Right atrium auricular region (tissue), 2 donors: Measurements from ENCODE around the gene MYOF. TPM values are rescaled to one million over a fixed set of nuclear protein-coding genes. Genes with fewer than 3 reads are reported as not detected.
"Not testable (repeated sequence)": the region's sequence is repeated elsewhere in the genome, so short reads cannot be mapped to it uniquely, and the experiment has no call there.

Experiments used
- DNase-seq: peaks from one replicate; pipeline ENCODE4 v3.0.0-alpha.2; 2019; ENCODE audit warnings: low spot score
- H3K27ac ChIP-seq, 2 donors: fragments of 200-600 bp; sonication (generic); 1 replicate in 1 of 2; 2 replicates in 1 of 2; pipeline ENCODE4 v1.5.1; 2016 to 2019
- H3K27me3 ChIP-seq, 2 donors: fragments of 200-600 bp; sonication (generic); one replicate each; pipeline versions ENCODE4 v1.5.1 to v1.6.0; 2017 to 2019
- H3K36me3 ChIP-seq: fragments of 200-600 bp; sonication (generic); one replicate; pipeline ENCODE4 v1.5.1; 2016
- H3K4me1 ChIP-seq, 2 donors: fragments of 200-600 bp; sonication (generic); one replicate each; pipeline versions ENCODE4 v1.5.1 to v1.6.0; 2017 to 2019
- H3K4me3 ChIP-seq, 2 donors: fragments of 200-600 bp; sonication (generic); 1 replicate in 1 of 2; 2 replicates in 1 of 2; pipeline ENCODE4 v1.5.1; 2017 to 2019; ENCODE audit warnings: mild to moderate bottlenecking in 1 of 2, moderate library complexity in 1 of 2
- H3K9me3 ChIP-seq, 2 donors: fragments of 200-600 bp; sonication (generic); one replicate each; pipeline ENCODE4 v1.5.1; 2019
- total RNA-seq, 2 donors: library from RNA; depleted of rRNA; stranded (reverse); fragments of >200 nt; gene quantifications; one replicate each; pipeline ENCODE4 v1.1.0, GENCODE V29; 2016
- TF ChIP-seq, protein P1 (sequence below), 2 donors: fragments of 200-600 bp; sonication (generic); IDR thresholded peaks; one replicate each; pipeline ENCODE4 v1.5.1; 2019; ENCODE audit warnings: antibody characterized with exemption in 2 of 2

MYOF gene
- total RNA-seq, 2 donors from 2014 or later: 13.4 to 14.1 TPM

GRCh38 chr10:93471110-93471651, 11.0 kb downstream of the MYOF start:
- H3K36me3 ChIP-seq: no peaks in the 10 kb centered on the region
- H3K4me1 ChIP-seq: peaks cover 0 to 36% of the 10 kb centered on the region in 2 donors
- no peak overlapping the region for H3K4me3 ChIP-seq
- no peaks in the 10 kb centered on the region for H3K27me3 ChIP-seq
- H3K9me3 ChIP-seq: no peaks in the 10 kb centered on the region
- DNase-seq: no peak
- TF ChIP-seq, protein P1, sequence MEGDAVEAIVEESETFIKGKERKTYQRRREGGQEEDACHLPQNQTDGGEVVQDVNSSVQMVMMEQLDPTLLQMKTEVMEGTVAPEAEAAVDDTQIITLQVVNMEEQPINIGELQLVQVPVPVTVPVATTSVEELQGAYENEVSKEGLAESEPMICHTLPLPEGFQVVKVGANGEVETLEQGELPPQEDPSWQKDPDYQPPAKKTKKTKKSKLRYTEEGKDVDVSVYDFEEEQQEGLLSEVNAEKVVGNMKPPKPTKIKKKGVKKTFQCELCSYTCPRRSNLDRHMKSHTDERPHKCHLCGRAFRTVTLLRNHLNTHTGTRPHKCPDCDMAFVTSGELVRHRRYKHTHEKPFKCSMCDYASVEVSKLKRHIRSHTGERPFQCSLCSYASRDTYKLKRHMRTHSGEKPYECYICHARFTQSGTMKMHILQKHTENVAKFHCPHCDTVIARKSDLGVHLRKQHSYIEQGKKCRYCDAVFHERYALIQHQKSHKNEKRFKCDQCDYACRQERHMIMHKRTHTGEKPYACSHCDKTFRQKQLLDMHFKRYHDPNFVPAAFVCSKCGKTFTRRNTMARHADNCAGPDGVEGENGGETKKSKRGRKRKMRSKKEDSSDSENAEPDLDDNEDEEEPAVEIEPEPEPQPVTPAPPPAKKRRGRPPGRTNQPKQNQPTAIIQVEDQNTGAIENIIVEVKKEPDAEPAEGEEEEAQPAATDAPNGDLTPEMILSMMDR (IDR thresholded peaks at IDR 0.05): no peak
- H3K27ac ChIP-seq: peak overlapping the region; percentile 23 to 73

DNA sequence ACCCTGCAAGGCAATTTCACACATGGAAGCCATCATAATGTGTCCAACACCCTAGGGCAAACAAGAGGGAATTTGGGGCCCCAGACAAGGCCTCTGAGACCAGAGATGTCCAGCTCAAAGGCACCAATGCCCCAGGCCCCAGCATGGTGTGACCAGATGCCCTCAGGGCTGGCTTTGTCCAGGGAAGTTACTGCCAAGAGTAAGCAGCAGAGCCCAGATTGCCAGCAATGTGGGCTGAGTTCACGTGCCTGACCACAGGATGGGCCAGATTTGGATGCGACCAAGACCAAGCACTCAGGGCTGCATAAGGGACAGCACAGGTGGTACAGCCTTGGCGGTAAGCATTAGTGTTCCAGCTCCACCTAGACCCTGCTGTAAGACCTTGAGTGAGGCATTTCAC, 12.7 kb downstream of the MYOF start:
- DNase-seq: no peak
- peaks cover 0 to 45% of the 10 kb centered on the region in 2 donors for H3K4me1 ChIP-seq
- H3K4me3 ChIP-seq: no peak overlapping the region
- no peaks in the 10 kb centered on the region for H3K9me3 ChIP-seq
- peak overlapping the region; percentile 44 to 72 for H3K27ac ChIP-seq
- H3K36me3 ChIP-seq: no peaks in the 10 kb centered on the region
- TF ChIP-seq, protein P1 (IDR thresholded peaks at IDR 0.05): no peak
- no peaks in the 10 kb centered on the region for H3K27me3 ChIP-seq

DNA sequence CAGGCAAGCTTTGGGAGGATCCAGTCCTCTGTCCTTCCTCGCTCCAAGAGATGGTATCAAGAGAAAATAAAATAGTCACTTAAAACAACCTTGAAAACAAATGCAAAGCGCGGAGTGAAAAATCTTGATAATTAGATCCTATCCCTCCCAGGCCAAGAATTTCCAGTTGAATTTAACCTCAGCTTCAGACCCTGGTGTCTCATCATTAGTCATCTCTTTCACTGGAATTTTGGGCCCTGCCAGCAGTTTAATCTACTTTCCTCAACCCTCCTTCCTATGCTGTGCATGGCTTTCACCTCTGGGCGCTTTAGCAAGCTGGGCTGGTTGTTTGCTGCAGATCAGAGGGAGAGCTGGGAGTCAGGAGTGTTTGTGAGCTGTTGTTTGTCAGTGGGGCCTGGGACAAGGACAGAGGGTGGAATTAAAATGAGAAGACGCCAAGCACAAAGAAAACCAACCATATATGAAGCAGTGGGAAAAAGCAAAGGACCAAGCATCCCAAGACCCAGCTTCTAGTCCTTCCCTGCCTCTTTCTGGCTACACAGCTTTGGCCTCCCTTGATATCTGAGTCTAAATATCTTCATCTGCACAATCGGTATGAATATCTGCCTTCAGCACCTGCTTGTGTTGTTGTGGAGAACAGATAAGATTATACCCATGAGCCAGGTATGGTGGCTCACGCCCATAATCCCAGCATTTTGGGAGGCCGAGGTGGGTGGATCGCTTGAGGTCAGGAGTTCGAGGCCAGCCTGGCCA, 13.5 kb downstream of the MYOF start:
- DNase-seq: no peak
- no peaks in the 10 kb centered on the region for H3K27me3 ChIP-seq
- no peaks in the 10 kb centered on the region for H3K36me3 ChIP-seq
- H3K9me3 ChIP-seq: no peaks in the 10 kb centered on the region
- no peak overlapping the region for H3K4me3 ChIP-seq
- peak overlapping the region; percentile 44 to 72 for H3K27ac ChIP-seq
- peaks cover 0 to 53% of the 10 kb centered on the region in 2 donors for H3K4me1 ChIP-seq
- TF ChIP-seq, protein P1 (IDR thresholded peaks at IDR 0.05): no peak

DNA sequence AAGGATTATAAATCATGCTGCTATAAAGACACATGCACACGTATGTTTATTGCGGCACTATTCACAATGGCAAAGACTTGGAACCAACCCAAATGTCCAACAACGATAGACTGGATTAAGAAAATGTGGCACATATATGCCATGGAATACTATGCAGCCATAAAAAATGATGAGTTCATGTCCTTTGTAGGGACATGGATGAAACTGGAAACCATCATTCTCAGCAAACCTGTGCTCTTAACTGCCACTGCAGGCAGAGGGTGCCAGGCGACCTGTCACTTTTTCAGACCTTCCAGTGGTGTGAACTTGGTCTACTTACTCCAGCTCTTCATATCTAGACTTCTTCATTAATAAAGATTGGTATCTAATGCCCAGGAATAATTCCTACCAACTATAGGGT, 14.5 kb downstream of the MYOF start:
- not testable (repeated sequence) for H3K27me3 ChIP-seq, DNase-seq, H3K9me3 ChIP-seq, H3K4me3 ChIP-seq, H3K36me3 ChIP-seq
- H3K4me1 ChIP-seq: peaks cover 0 to 54% of the 10 kb centered on the region in 2 donors
- peak overlapping the region; percentile 44 to 72 for H3K27ac ChIP-seq

GRCh38 chr10:93465806-93466675, 16.1 kb downstream of the MYOF start:
- H3K27ac ChIP-seq: peak overlapping the region; percentile 91 to 98
- H3K36me3 ChIP-seq: no peaks in the 10 kb centered on the region
- H3K27me3 ChIP-seq: no peaks in the 10 kb centered on the region
- TF ChIP-seq, protein P1 (IDR thresholded peaks at IDR 0.05): no peak
- H3K4me1 ChIP-seq: peaks cover 0 to 52% of the 10 kb centered on the region in 2 donors
- H3K9me3 ChIP-seq: no peaks in the 10 kb centered on the region
- no peak overlapping the region for H3K4me3 ChIP-seq
- peak; percentile 90 for DNase-seq
